HG02884 (cell line): ENCODE results near the gene OR5W2.
"Not testable (repeated sequence)": the region's sequence is repeated elsewhere in the genome, so short reads cannot be mapped to it uniquely, and the experiment has no call there.

Source experiments
- ATAC-seq: cut with Tn5 transposase; IDR thresholded peaks from one replicate; pipeline ENCODE4 v1.9.1; 2021; ENCODE audit warnings: mild to moderate bottlenecking, moderate library complexity; ENCODE audit not compliant: unreplicated experiment

OR5W2 gene

DNA sequence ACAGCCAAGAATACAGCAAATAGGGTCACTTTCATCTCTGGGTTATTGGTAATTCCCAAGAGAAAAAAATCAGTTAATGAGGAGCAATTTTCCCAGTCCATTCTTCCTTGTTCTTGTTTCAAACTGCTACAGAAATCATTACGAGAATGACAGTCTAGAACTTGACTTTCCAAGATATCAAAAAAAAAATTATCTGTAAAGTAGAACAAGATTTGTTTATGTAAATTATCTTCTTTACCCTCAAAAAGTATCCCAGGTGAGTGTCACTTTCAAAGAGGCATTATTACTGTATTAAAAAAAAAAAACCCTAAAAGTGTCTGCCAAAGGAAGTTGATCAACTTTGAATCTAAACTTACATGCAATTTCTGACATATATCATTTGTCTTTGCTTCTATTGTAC, at the start of gene OR5W2:
Gene OR5W2, minus strand, starts transcription at position 101 of the 400 bp plus-strand sequence. Its CDS starts 0 bp downstream, at position 101.
- no peak for ATAC-seq

DNA sequence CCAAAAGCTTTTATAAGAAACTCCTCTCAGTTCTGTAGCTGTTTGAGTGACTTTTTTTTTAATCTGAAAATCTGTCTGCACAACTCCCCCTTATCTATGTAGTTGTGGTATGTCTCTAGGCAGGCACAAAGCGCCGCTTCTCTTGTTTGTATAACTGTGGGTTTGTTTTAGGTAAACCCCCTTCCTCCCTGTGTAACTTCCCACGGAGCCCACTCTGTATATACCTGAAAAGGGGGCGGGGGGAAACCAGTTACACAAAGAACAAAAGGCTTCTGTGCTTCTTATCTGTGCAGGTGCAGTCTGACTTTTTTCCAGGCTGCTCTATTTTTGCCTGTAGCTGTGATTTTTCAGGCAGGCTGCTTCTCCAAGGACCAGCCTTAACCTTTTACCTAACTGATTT, 42.1 kb upstream of the OR5W2 start:
- no peak for ATAC-seq

DNA sequence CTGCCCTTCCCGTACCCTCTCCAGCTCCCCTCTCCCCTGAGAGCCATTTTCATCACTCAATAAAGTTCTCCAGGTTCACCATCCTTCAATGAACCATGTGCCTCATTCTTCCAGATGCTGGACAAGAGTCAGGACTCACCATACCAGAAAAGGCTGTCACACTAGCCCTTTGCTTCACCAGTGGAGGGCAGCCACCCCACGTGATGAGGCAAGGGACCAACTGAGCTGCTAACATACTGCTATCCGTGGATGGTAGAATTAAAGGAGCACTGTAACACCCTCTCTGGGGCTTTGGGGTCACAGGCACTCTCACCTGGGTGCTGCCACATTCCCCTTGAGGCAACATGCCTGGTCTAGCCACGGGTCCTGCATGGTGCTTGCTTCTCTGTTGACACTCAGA, 34.9 kb upstream of the OR5W2 start:
- ATAC-seq, result no peak

DNA sequence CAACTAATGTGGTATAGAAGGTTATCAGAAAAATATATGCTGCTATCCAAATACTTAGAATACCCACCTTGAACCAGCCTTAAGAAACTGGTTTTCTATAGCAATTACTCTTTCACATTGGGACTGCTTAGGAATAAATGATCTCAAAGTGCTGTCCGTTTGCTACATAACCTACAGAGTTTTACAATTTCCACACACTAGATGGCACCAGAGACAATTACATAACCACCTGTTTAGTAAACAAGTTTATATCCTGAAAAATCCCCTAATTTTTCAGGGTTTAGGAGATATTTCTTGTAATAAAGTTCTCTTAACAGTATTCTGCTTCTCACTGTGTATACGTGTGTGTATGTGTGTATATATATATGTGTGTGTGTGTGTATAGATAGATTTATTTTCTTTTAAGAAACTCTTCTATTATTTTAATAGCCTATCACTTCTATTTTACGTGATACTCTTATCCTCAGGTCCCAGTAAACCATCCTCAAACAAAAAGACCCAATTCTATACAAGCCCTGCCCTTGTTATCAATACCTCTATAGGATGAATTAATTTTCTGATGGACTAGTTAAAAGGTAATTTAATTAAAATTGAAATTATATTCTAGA, 28.5 kb upstream of the OR5W2 start:
- peak; percentile 59 for ATAC-seq

DNA sequence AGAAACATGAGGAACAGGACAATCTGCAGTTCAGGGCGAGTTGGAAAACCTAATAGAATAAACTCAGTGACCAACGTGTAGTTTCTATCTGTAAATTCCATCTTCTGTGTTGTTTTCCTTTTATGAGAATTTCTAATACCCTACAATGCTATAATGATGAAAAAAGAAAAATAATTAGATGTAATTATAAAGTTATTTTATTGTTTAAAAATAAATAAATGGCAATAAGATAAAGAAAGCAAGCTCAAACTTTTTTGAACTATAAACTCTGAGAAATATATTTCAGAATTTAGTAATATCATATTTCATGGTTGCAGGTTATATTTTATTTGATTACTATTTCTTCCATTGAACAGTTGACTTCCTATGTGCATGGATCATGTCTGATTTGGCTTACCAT, 21.9 kb upstream of the OR5W2 start, which contains the start of gene OR5I1:
Gene OR5I1, minus strand, starts transcription at position 101 of the 400 bp plus-strand sequence. Its CDS starts 0 bp downstream, at position 101.
- ATAC-seq, result no peak

DNA sequence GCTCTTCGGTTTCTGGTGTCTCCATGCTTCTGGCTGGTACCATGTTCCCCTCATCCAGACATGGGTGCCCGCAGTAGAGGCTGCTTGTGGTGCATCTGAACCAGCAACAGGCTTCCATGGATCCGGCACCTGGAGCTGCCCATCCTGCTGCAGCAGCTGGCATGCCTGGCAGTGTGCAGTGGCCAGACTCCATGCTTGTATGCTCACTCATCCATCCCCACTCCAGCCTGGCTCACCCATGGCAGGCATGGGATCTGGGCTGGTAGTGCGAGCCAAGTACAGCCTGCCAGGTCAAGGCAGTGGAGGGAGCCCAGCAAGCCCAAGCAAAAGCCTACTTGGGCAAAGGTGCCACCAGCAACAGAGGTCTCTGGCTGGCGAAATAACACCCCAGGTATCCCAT, 6.2 kb upstream of the OR5W2 start:
- ATAC-seq, result no peak

DNA sequence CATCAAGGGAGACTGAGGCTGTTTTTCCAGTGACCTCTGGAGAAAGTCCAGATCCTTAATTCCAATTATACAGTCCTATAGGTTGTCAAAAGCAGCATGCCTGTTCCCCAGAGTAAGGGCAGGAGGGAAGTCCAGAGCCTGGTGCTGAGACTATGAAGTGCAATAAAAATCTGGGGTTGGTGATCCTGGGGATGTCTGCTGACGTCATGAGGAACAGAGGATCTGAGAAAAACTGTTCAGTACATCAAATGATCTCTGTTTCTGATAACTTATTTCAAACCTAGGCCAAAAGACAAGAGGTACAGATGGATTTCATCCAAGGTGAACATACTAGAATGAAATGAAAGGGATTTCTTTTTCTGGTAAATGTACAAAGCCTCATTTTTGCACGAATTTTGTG, 12.1 kb downstream of the OR5W2 start:
- no peak for ATAC-seq

DNA sequence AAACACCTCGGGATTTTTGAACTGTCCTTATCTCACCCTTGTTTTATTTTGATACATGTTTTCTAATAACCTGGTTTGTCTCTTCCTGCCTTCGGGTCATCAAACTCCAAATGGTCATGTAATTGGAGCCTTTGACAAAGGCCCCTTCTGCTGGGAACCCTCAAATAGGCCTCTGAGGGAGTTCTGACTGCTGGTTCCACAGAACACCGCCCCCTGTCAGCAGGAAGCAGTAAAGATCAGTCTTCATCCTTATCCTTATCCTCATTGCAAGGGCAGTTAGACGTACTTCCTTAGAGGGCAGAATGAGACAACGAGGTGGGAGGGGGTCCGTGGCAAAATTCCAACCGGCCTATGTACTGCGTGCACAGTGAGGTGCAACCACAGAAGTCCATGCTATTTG, 19.2 kb downstream of the OR5W2 start:
- ATAC-seq, result no peak

DNA sequence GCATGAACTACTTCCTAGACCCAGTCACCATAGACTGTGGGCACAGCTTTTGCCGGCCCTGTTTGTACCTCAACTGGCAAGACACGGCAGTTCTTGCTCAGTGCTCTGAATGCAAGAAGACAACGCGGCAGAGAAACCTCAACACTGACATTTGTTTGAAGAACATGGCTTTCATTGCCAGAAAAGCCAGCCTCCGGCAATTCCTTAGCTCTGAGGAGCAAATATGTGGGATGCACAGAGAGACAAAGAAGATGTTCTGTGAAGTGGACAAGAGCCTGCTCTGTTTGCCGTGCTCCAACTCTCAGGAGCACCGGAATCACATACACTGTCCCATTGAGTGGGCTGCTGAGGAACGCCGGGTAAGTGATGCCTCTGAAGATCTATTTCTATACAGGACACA, 28.9 kb downstream of the OR5W2 start:
- not testable (repeated sequence) for ATAC-seq

DNA sequence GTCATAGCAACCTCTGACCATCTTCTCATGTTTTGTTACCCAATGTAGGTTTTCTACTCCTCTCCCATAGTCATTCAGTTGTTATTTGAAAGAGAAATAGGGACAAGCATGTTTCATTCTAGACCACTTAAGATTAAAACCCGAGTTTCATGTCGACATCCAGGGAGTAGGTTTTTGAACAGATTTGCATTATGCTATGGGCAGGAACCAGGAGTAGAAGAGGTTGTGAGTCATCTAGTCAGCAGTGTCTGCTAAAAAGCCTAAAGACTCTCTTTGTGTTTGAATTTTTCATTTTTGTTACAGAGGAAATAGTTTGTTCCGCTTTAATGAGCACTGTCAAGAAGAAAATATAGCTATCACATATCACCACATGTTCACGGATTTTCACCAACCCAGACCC, 29.4 kb downstream of the OR5W2 start:
- ATAC-seq, result not testable (repeated sequence)

DNA sequence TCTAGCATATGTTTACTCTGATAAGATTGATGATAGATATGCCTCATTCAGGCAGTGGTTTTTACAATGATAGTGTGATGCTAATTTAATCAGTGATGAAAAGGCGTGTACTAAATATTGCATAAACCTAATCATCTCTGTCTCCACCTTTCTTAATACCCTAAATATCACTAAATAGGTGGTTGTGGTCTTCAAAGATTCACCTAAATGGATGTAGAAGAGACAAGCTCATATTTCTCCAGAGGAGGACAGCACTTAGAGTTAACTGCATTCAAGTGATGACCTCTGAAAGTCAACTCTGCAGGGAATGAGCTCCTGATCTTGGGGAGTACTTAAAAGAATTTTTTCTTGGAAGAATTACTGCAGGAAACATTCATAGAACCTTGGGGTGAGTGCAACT, 31.4 kb downstream of the OR5W2 start, which contains the start of gene TRIM51:
Gene TRIM51, plus strand, starts transcription at position 301 of the 400 bp plus-strand sequence. CDS start 2,132 bp downstream, outside the sequence.
- not testable (repeated sequence) for ATAC-seq

DNA sequence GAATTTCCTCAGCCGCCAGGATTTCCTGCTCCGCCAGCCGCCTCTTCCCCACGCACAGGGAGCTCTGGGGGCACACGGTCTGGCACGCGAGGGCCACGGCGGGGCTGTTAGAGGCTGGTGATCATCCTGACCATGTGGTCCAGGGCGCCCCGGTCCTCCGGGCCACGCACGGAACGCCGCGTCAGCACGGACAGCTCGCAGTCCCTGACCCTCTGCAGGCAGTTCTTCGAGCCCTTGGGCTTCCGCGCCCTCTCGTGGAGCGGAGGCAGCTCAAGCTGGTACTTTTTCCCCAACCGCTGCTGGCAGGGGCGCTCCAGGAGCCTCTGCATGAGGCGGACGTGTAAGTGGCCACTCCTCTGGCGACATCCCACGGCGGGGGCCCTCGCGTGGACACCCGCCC, 41.2 kb downstream of the OR5W2 start:
- not testable (repeated sequence) for ATAC-seq

DNA sequence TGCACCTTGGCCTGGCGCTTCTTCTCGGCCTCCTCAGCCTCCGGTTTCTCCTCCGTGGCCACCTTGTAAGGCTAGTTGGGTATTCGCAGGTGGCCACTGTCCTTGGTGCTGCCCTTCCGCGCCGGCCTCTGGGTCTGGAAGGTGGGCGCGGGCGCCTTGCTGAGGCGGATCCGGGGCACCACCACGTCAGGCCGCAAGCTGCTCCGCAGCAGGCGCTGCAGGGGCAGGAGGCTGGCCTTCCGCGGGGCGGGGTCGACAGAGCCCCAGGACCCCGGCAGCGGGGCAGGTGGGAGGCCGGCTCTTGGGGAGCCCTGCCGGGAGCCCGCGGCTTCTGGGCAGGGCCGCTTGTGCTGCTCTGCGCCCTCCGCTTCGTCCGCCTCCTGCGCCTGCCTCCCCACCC, 41.7 kb downstream of the OR5W2 start:
- ATAC-seq, result not testable (repeated sequence)

DNA sequence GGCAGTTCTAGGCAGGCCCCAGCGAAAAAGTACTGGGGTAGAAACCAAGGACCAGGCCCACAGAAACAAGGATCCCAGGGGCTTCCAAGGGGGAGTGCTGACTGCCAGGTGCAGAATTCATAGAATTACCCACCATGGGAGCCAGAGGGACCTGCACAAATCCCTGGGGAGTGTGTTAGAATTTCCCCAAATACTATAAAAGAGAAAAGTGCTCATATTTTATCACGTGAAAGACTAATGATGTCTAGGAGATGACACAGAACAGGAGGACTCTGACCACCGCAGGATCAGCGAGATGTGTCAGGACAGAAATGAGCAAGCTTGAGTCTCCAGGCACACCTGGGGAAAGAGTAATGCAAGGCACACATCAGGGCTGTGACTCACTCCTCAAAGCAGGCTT, 47.0 kb downstream of the OR5W2 start:
- not testable (repeated sequence) for ATAC-seq
